ENCODE results near the gene REPS1. TPM values are rescaled to one million over a fixed set of nuclear protein-coding genes. Genes with fewer than 3 reads are reported as not detected.
"Not testable (repeated sequence)": the region's sequence is repeated elsewhere in the genome, so short reads cannot be mapped to it uniquely, and the experiment has no call there.

REPS1 gene
- total RNA-seq, 1 donor from 2014 or later = 58.8 TPM

- H3K4me3 Mint-ChIP-seq = no peak overlapping the region
- intact Hi-C loops (cut with micrococcal nuclease) = no loop called here
- CTCF ChIA-PET = no interaction called here
- no peaks in the 10 kb centered on the region for H3K27me3 Mint-ChIP-seq
- POLR2A ChIA-PET = no interaction called here
- no peaks in the 10 kb centered on the region for H3K9me3 Mint-ChIP-seq
- ATAC-seq (ENCODE audit: low read depth) = no peak
- H3K4me1 Mint-ChIP-seq = peaks cover 6% of the 10 kb centered on the region
- TF ChIP-seq CTCF (IDR thresholded peaks at IDR 0.05) = no peak
- no peak for DNase-seq
- peaks cover 73% of the 10 kb centered on the region for H3K36me3 Mint-ChIP-seq (ENCODE audit: low read depth)
- H3K27ac Mint-ChIP-seq = no peak overlapping the region
Measured at GRCh38 chr6:138943089-138943625, 44.9 kb downstream of the REPS1 start.

DNA sequence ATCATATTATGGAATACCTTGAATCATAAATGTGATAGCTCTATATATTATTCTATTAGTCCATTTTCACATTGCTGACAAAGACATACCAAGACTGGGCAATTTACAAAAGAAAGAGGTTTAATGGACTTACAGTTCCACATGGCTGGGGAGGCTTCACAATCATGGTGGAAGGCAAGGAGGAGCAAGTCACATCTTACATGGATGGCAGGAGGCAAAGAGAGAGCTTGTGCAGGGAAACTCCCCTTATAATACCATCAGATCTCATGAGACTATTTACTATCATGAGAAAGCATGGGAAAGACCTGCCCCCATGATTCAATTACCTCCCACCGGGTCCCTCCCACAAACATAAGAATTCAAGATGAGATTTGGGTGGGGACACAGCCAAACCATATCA is 51.2 kb downstream of the REPS1 start:
- H3K27ac Mint-ChIP-seq; POLR2A ChIA-PET; H3K9me3 Mint-ChIP-seq; DNase-seq; CTCF ChIA-PET; H3K4me1 Mint-ChIP-seq; H3K4me3 Mint-ChIP-seq; ATAC-seq (ENCODE audit: low read depth); H3K27me3 Mint-ChIP-seq; intact Hi-C loops (cut with micrococcal nuclease): not testable (repeated sequence)
- H3K36me3 Mint-ChIP-seq (ENCODE audit: low read depth) = peaks cover 65% of the 10 kb centered on the region

DNA sequence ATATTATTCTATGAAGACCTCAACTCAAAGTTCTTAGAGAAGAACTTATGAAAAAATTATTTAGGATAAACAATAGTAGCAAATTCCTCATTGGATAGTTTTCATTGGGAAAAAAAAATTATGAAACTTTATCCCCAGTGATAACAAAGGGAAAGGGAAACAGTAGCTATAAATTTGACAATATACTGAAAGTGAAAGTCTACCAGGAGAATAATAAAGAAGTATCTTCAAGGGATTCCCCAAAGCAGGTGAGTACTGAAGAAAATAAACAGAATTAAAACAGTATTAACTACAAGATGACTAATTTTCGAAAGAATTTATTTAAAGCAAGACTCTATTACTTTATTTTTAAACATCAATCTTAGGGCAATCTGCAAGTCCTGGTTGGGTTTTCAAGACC is 56.4 kb downstream of the REPS1 start:
- TF ChIP-seq CTCF (IDR thresholded peaks at IDR 0.05) = no peak
- Mint-ChIP-seq H3K27me3 (no peaks in the 10 kb centered on the region), H3K36me3 (ENCODE audit: low read depth) (peaks cover 52% of the 10 kb centered on the region), H3K9me3 (no peaks in the 10 kb centered on the region), H3K4me3 (no peak overlapping the region), H3K27ac (no peak overlapping the region), H3K4me1 (peaks cover 12% of the 10 kb centered on the region)
- ChIA-PET POLR2A (interaction anchor here (1.5 to 1.9 kb wide), 2 partner anchors 96 to 442 kb away, joined by 3 to 4 read pairs; partner anchors contain the start of gene CITED2), CTCF (no interaction called here)
- no peak for ATAC-seq (ENCODE audit: low read depth)
- intact Hi-C loops (cut with micrococcal nuclease) = no loop called here
- no peak for DNase-seq

GRCh38 chr6:138926579-138926978 is 61.5 kb downstream of the REPS1 start:
- DNase-seq (no peak), ATAC-seq (ENCODE audit: low read depth) (no peak)
- H3K36me3 Mint-ChIP-seq (ENCODE audit: low read depth) = peaks cover 44% of the 10 kb centered on the region
- ChIA-PET CTCF (no interaction called here), POLR2A (no interaction called here)
- no peak overlapping the region for H3K4me3 Mint-ChIP-seq
- H3K27ac Mint-ChIP-seq = no peak overlapping the region
- no peak for TF ChIP-seq CTCF (IDR thresholded peaks at IDR 0.05)
- H3K9me3 Mint-ChIP-seq = no peaks in the 10 kb centered on the region
- H3K4me1 Mint-ChIP-seq = peaks cover 1% of the 10 kb centered on the region
- intact Hi-C loops (cut with micrococcal nuclease) = no loop called here
- no peaks in the 10 kb centered on the region for H3K27me3 Mint-ChIP-seq

- no peak overlapping the region for H3K4me3 Mint-ChIP-seq
- ATAC-seq (ENCODE audit: low read depth) (no peak), DNase-seq (no peak)
- H3K9me3 Mint-ChIP-seq = no peaks in the 10 kb centered on the region
- intact Hi-C loops (cut with micrococcal nuclease) = no loop called here
- no peaks in the 10 kb centered on the region for H3K4me1 Mint-ChIP-seq
- peaks cover 45% of the 10 kb centered on the region for H3K36me3 Mint-ChIP-seq (ENCODE audit: low read depth)
- no peak overlapping the region for H3K27ac Mint-ChIP-seq
- TF ChIP-seq CTCF (IDR thresholded peaks at IDR 0.05) = no peak
- ChIA-PET CTCF (no interaction called here), POLR2A (no interaction called here)
- H3K27me3 Mint-ChIP-seq = no peaks in the 10 kb centered on the region
Measured at GRCh38 chr6:138925806-138926205, 62.2 kb downstream of the REPS1 start.

- ATAC-seq (ENCODE audit: low read depth) (no peak), DNase-seq (no peak)
- ChIA-PET CTCF (no interaction called here), POLR2A (no interaction called here)
- Mint-ChIP-seq H3K4me3 (no peak overlapping the region), H3K27ac (no peak overlapping the region), H3K4me1 (no peaks in the 10 kb centered on the region), H3K27me3 (no peaks in the 10 kb centered on the region), H3K36me3 (ENCODE audit: low read depth) (peaks cover 47% of the 10 kb centered on the region), H3K9me3 (no peaks in the 10 kb centered on the region)
- no peak for TF ChIP-seq CTCF (IDR thresholded peaks at IDR 0.05)
- intact Hi-C loops (cut with micrococcal nuclease) = loop anchor here (5.0 kb wide), 1 partner anchor 64 kb away; the partner anchor contains the start of gene REPS1
Measured at GRCh38 chr6:138923561-138923960, 64.5 kb downstream of the REPS1 start.
